A673 (cell line): Measurements from ENCODE around the gene PTS.

Experiments
- EZH2 ChIP-seq: fragments of 200-600 bp; sonication (generic); IDR thresholded peaks from 2 replicates; pipeline ENCODE4 v1.6.1; 2017; ENCODE audit warnings: borderline replicate concordance, low read depth, mild to moderate bottlenecking, mixed read lengths, antibody characterized with exemption, low read length; ENCODE audit not compliant: poor library complexity, severe bottlenecking
- TF ChIP-seq, protein P1 (sequence below): fragments of 300-800, 200-600 bp; sonication (generic); conservative IDR thresholded peaks from 2 replicates; pipeline ENCODE4 v1.5.1; 2017; ENCODE audit warnings: low read depth, mild to moderate bottlenecking, antibody characterized with exemption, low read length, moderate library complexity, mixed read lengths

DNA sequence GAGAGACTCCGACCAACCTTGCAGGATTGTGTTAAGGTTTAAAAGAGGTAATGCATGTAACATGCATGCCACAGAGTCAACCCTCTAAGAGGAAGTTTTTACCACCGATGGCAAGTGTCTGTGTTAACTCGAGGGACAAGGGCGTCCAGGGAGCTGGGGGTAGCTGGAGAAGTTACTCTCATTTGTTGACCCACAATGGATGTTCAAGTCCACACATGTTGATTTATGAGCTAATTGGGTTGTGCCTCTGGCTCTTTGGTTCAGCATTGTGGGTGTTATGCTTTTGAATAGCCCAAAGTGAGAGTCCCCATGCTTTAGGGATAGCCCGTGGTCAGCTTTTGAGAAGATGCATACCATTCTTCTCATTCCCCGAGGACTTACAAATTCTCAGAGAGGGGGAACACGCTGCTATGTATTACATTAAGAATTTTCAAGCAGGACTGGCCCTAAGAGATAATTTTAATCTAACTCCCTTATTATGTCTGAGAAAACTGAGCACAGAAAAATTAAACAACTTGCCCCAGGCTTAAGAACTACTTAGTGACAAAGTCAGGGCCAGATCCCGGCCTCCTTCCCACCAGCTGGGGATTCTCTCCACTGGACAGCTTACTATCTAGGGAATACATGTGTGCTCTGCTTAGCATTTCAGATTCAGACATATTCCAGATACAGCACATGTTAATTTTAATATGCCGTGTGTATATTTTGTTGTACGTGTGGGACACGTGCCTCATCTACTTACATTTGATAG is 39.6 kb downstream of the PTS start:
- TF ChIP-seq, protein P1, sequence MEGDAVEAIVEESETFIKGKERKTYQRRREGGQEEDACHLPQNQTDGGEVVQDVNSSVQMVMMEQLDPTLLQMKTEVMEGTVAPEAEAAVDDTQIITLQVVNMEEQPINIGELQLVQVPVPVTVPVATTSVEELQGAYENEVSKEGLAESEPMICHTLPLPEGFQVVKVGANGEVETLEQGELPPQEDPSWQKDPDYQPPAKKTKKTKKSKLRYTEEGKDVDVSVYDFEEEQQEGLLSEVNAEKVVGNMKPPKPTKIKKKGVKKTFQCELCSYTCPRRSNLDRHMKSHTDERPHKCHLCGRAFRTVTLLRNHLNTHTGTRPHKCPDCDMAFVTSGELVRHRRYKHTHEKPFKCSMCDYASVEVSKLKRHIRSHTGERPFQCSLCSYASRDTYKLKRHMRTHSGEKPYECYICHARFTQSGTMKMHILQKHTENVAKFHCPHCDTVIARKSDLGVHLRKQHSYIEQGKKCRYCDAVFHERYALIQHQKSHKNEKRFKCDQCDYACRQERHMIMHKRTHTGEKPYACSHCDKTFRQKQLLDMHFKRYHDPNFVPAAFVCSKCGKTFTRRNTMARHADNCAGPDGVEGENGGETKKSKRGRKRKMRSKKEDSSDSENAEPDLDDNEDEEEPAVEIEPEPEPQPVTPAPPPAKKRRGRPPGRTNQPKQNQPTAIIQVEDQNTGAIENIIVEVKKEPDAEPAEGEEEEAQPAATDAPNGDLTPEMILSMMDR = no peak
- TF ChIP-seq EZH2 = no peak
